Testis (tissue), 2 donors: Measurements from ENCODE around the gene CDRT15.

Experiments
- CTCF ChIP-seq, 3 experiments: fragments of 450-650 bp in 2 of 3; fragments of 200-600 bp in 1 of 3; sonication (generic) in 1 of 3; IDR thresholded peaks; one replicate each; pipeline ENCODE4 v1.5.1; 2016 to 2019; ENCODE audit warnings: antibody characterized with exemption in 3 of 3, mild to moderate bottlenecking in 2 of 3, moderate library complexity in 1 of 3
- POLR2A ChIP-seq: fragments of 450-650 bp; IDR thresholded peaks from one replicate; pipeline ENCODE4 v1.6.1; 2017; ENCODE audit warnings: antibody characterized with exemption, mild to moderate bottlenecking, moderate library complexity

DNA sequence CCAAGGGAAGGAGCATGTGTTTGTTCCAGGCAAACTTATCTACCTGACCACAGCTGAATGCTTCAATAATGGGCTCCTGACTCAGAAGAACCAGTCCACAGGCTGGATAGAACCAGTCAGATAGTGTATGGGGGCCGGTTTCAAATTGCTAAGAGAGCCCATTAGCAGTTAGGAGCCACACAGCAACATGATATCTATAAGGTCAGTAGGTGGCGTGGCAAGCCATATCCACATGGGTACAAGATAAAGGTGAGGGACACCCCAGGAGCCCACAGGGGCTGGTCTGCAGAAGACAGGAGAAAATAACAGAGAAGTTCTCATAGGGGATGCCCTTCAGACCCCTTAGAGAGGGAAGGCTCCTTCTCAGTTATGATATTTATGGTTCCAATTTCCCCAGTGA lies 31.6 kb upstream of the CDRT15 start:
- TF ChIP-seq POLR2A: no peak
- TF ChIP-seq CTCF (IDR thresholded peaks at IDR 0.05): no peak
